Peyer's patch (tissue), 4 donors: ENCODE results near the gene MYEOV. TPM values are rescaled to one million over a fixed set of nuclear protein-coding genes. Genes with fewer than 3 reads are reported as not detected.

Experiments used
- DNase-seq, 3 donors: peaks; one replicate each; pipeline ENCODE4 v3.0.0-alpha.2; 2017 to 2019
- H3K27ac ChIP-seq, 4 donors: fragments of 200-600 bp; sonication (generic); one replicate each; pipeline ENCODE4 v1.5.1; 2016 to 2019
- H3K27me3 ChIP-seq, 2 donors: fragments of 200-600 bp; sonication (generic); one replicate each; pipeline ENCODE4 v1.5.1; 2019
- H3K36me3 ChIP-seq, 3 donors: fragments of 200-600 bp; sonication (generic); one replicate each; pipeline ENCODE4 v1.5.1; 2016 to 2019
- H3K4me1 ChIP-seq, 4 donors: fragments of 200-600 bp; sonication (generic); one replicate each; pipeline ENCODE4 v1.5.1; 2016 to 2019
- H3K4me3 ChIP-seq, 4 donors: fragments of 200-600 bp; sonication (generic); 1 replicate in 3 of 4; 2 replicates in 1 of 4; pipeline ENCODE4 v1.5.1; 2016 to 2019; ENCODE audit warnings: mild to moderate bottlenecking in 1 of 4
- H3K9me3 ChIP-seq, 4 donors: fragments of 200-600 bp; sonication (generic); one replicate each; pipeline ENCODE4 v1.5.1; 2016 to 2019; ENCODE audit warnings: mild to moderate bottlenecking in 1 of 4
- CTCF ChIP-seq, 6 experiments: fragments of 450-650 bp in 4 of 6; fragments of 200-600 bp in 2 of 6; sonication (generic) in 1 of 6; IDR thresholded peaks; one replicate each; pipeline ENCODE4 v1.5.1; 2017 to 2019; ENCODE audit warnings: antibody characterized with exemption in 6 of 6, mild to moderate bottlenecking in 3 of 6, moderate library complexity in 1 of 6
- POLR2A ChIP-seq, 2 donors: fragments of 450-650 bp; IDR thresholded peaks; one replicate each; pipeline ENCODE4 v1.5.1; 2017; ENCODE audit warnings: antibody characterized with exemption in 2 of 2, mild to moderate bottlenecking in 2 of 2, moderate library complexity in 2 of 2
- total RNA-seq, 4 donors: library from RNA; depleted of rRNA; stranded (reverse); fragments of >200 nt; gene quantifications; one replicate each; pipeline ENCODE4 v1.1.0, GENCODE V29; 2016

The MYEOV gene
- total RNA-seq, 4 donors from 2014 or later, result 0.53 TPM; not detected in 3

- H3K36me3 ChIP-seq, result no peaks in the 10 kb centered on the region
- H3K4me3 ChIP-seq, result no peak overlapping the region
- no peak overlapping the region for H3K27ac ChIP-seq
- H3K27me3 ChIP-seq, result no peaks in the 10 kb centered on the region
- no peaks in the 10 kb centered on the region for H3K9me3 ChIP-seq
- no peaks in the 10 kb centered on the region for H3K4me1 ChIP-seq
- TF ChIP-seq CTCF (IDR thresholded peaks at IDR 0.05) (no peak), POLR2A (IDR thresholded peaks at IDR 0.05) (no peak)
- no peak for DNase-seq
These were observed 26.6 kb upstream of the MYEOV start for GRCh38 chr11:69267395-69267805.

DNA sequence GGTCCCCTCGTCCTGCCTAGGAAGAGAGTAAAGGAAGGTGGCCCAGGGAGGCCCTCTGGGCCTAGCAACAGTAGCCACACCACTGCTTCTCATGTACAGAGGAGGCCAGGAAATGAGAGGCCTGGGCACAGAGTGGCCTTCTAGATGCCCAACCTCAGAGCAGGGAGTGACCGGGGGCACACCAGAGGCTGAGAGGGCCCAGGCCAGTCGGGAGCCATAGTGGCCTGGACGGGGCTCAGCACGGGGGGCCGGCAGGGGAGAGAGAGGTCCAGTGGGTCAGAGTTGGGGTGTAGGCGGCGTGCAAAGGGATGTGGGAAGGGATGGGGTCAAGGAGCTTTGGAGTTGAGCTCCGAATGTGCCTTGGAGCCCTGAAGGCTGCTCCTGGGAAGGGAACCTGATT lies 25.0 kb upstream of the MYEOV start:
- Histone ChIP-seq H3K4me3 (no peak overlapping the region), H3K27ac (no peak overlapping the region), H3K4me1 (no peaks in the 10 kb centered on the region), H3K36me3 (no peaks in the 10 kb centered on the region), H3K27me3 (no peaks in the 10 kb centered on the region), H3K9me3 (no peaks in the 10 kb centered on the region)
- TF ChIP-seq POLR2A (IDR thresholded peaks at IDR 0.05) (no peak), CTCF (IDR thresholded peaks at IDR 0.05) (no peak)
- peak in 1 of 3 donors; percentile 34 for DNase-seq

DNA sequence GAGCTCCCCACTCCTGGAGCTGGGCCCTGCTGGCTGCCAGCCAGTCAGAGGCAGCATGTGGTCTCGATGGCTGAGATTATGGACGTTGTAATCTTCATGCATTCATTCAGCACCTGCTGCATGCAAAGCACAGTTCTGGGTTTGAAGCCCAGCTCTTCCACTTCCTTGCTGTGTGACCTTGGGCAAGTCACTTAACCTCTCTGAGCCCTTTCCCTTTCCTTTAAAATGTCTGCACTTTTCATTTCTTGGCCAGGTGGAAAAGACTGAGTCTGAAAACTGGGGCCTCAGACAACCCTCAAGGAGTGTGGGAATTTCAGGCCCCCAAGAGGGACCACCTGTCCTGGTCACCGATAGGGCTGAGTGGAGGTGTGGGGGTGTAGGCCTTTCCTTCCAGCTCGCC lies 24.6 kb upstream of the MYEOV start:
- H3K4me1 ChIP-seq, result no peaks in the 10 kb centered on the region
- TF ChIP-seq POLR2A (IDR thresholded peaks at IDR 0.05) (no peak), CTCF (IDR thresholded peaks at IDR 0.05) (no peak)

DNA sequence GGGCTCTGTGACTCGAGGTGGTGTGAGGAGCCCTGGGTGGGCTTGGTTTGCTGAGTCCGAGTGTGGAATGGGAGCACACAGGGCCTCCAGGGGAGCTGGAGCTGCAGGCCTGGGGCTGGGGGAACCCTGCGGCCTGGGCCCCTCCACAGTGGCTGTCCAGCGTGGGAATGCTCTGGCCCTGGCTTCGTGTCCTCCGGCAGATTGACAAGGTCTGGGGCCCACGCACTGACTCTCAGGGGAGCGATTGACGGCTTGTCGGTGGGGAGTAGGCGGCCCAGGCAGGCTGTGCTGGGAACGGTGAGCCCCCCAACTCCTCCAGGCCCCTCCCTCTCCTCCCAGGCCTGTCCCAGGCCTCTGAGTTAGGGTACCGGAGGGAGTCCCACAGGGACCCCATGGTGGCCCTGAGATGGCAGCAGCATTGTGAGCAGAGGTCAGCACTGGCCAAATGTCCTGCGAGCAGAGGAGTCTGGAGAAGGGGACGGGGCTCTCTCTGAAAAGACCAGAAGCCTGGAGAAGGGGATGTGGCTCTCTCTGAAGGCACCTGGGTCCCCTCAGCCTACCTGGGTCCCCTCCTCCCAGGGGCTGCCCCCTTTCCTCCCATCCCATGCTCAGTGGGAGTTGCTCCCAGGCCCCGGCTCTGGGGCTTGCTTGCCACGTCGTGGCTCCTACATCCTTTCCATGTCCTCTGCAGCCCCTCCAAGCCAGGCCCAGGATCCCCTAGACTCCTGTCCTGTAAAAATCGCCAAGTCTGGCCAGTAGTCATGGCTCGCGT lies 23.8 kb upstream of the MYEOV start:
- Histone ChIP-seq H3K36me3 (no peaks in the 10 kb centered on the region), H3K4me1 (peaks cover 0 to 4% (median 0%) of the 10 kb centered on the region in 4 donors), H3K4me3 (no peak overlapping the region), H3K27me3 (no peaks in the 10 kb centered on the region), H3K27ac (no peak overlapping the region), H3K9me3 (no peaks in the 10 kb centered on the region)
- DNase-seq, result peak in 1 of 3 donors; percentile 34
- no peak for TF ChIP-seq POLR2A (IDR thresholded peaks at IDR 0.05)
- TF ChIP-seq CTCF (IDR thresholded peaks at IDR 0.05), result no peak

More for the DNA sequence above, 24.6 kb upstream of the MYEOV start:
- Histone ChIP-seq H3K36me3 (no peaks in the 10 kb centered on the region), H3K4me3 (no peak overlapping the region), H3K27me3 (no peaks in the 10 kb centered on the region), H3K9me3 (no peaks in the 10 kb centered on the region), H3K27ac (no peak overlapping the region)
- DNase-seq, result no peak

DNA sequence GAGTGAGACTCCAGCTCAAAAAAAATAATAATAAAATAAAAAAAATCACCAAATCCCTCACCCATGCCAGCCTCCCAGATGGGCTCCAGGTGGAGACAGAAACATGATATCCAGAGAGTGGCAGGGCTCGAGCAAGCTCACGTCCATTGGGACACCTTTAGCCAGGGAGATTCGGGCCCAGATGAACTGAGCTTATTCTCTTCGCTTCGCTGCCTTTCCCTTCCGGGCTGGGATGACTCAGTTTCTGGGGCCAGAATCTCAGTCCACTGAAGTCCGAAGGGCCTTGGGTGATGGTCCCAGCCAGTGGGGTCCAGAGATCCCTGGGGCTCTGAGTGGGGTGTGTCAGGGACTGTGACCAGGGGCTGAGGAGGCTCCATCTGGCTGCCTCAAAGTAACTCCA lies 23.0 kb upstream of the MYEOV start:
- TF ChIP-seq POLR2A (IDR thresholded peaks at IDR 0.05), result no peak
- TF ChIP-seq CTCF (IDR thresholded peaks at IDR 0.05), result no peak
- no peak for DNase-seq
- no peak overlapping the region for H3K4me3 ChIP-seq
- H3K27me3 ChIP-seq, result no peaks in the 10 kb centered on the region
- peaks cover 0 to 4% (median 0%) of the 10 kb centered on the region in 4 donors for H3K4me1 ChIP-seq
- H3K36me3 ChIP-seq, result no peaks in the 10 kb centered on the region
- H3K27ac ChIP-seq, result no peak overlapping the region
- H3K9me3 ChIP-seq, result no peaks in the 10 kb centered on the region
